Natural killer cell (primary cell): ENCODE data around the gene KIF5B. TPM values are rescaled to one million over a fixed set of nuclear protein-coding genes. Genes with fewer than 3 reads are reported as not detected.

Experiments
- ATAC-seq, 3 donors: fragments of 150-1000 bp in 2 of 3; fragments of 200-7000 bp in 1 of 3; cut with Tn5 transposase; 1 replicate in 1 of 3; 2 replicates in 2 of 3; pipeline ENCODE4 v1.10.0; 2021; ENCODE audit warnings: mild to moderate bottlenecking in 2 of 3, moderate library complexity in 2 of 3
- DNase-seq, 2 donors: peaks; one replicate each; pipeline versions ENCODE4 v3.0.0 to v3.0.0-alpha.2; 2013 to 2021; ENCODE audit warnings: mixed read lengths in 1 of 2
- H3K27ac ChIP-seq: one replicate; pipeline ENCODE4 v1.5.1; 2013; ENCODE audit warnings: mild to moderate bottlenecking, low read length
- H3K27me3 ChIP-seq: one replicate; pipeline ENCODE4 v1.6.1; 2013; ENCODE audit warnings: low read length; ENCODE audit not compliant: control insufficient read depth, insufficient read depth
- H3K36me3 ChIP-seq: one replicate; pipeline ENCODE4 v1.6.1; 2013; ENCODE audit warnings: low read length; ENCODE audit not compliant: control insufficient read depth, insufficient read depth
- H3K4me1 ChIP-seq: one replicate; pipeline ENCODE4 v1.6.1; 2013; ENCODE audit warnings: low read length; ENCODE audit not compliant: control insufficient read depth, insufficient read depth
- H3K4me3 ChIP-seq: one replicate; pipeline ENCODE4 v1.5.1; 2013; ENCODE audit warnings: low read length
- H3K9me3 ChIP-seq: one replicate; pipeline ENCODE4 v1.6.1; 2013; ENCODE audit warnings: low read length; ENCODE audit not compliant: control insufficient read depth, insufficient read depth
- H3K27ac Mint-ChIP-seq, 2 donors: one replicate each; pipeline ENCODE4 v1.8.0; 2022; ENCODE audit warnings: mild to moderate bottlenecking in 2 of 2, mixed read lengths in 2 of 2, moderate library complexity in 1 of 2
- H3K27me3 Mint-ChIP-seq, 2 donors: one replicate each; pipeline ENCODE4 v1.8.0; 2022; ENCODE audit warnings: low read depth in 2 of 2, mixed read lengths in 2 of 2
- H3K36me3 Mint-ChIP-seq: one replicate; pipeline ENCODE4 v1.8.0; 2022; ENCODE audit warnings: mixed read lengths
- H3K4me1 Mint-ChIP-seq, 2 donors: one replicate each; pipeline ENCODE4 v1.8.0; 2022; ENCODE audit warnings: mixed read lengths in 2 of 2
- H3K4me3 Mint-ChIP-seq: one replicate; pipeline ENCODE4 v1.8.0; 2022; ENCODE audit warnings: mild to moderate bottlenecking, moderate library complexity, mixed read lengths
- H3K9me3 Mint-ChIP-seq, 2 donors: one replicate each; pipeline ENCODE4 v1.8.0; 2022; ENCODE audit warnings: mixed read lengths in 2 of 2
- WGBS: methylation state at CpG from one replicate; pipeline ENCODE4 v1.1.7; 2013; ENCODE audit warnings: missing lambda C conversion rate; ENCODE audit not compliant: insufficient coverage; 5-methylcytosine and 5-hydroxymethylcytosine counted together
- intact Hi-C: fragments of 100-400 bp; cut with micrococcal nuclease; formaldehyde crosslinking; loops from one replicate; pipeline ENCODE4 v1.14.2; 2022
- total RNA-seq, 4 donors: library from RNA; stranded (reverse); fragments of 120-200 nt in 1 of 4; gene quantifications; one replicate each; pipeline versions ENCODE4 v1.2.3 to v1.2.4, GENCODE V29; 2013 to 2022
- TF ChIP-seq, protein P1 (sequence below): fragments of 200-600 bp; IDR thresholded peaks from one replicate; pipeline ENCODE4 v1.8.0; 2022; ENCODE audit warnings: antibody characterized with exemption

The KIF5B gene
- total RNA-seq, 3 donors from 2014 or later (not counting 1 experiment from before 2014, with no cell fraction given) = 51.0 to 64.2 (median 61.1) TPM

DNA sequence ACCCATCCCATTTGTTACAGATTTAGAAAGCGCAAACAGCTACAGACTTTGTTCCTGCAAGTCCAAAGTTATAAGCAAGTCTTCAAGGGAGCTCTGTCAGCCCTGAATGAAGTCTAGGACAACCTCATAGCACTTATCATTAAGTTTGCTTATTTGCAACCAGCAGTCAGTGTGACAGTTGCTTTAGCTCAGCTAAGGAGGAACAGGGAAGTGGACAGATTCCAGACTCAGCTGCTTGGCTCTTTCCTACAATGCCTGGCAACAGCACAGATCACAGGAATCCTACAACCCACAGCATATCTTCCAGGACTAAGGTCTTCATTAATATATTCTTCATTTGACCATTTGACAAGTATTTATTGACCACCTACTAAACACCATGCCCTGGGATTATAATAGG, 17.4 kb upstream of the KIF5B start:
- Mint-ChIP-seq H3K9me3 (no peaks in the 10 kb centered on the region), H3K27me3 (peaks cover 0 to 2% of the 10 kb centered on the region in 2 donors), H3K36me3 (no peaks in the 10 kb centered on the region), H3K27ac (no peak overlapping the region), H3K4me1 (no peaks in the 10 kb centered on the region), H3K4me3 (no peak overlapping the region)
- no peaks in the 10 kb centered on the region for H3K36me3 ChIP-seq
- intact Hi-C loops = no loop called here
- no peak overlapping the region for H3K27ac ChIP-seq
- H3K27me3 ChIP-seq = no peaks in the 10 kb centered on the region
- no peak for ATAC-seq
- 100% methylated on average over 1 of the region's 1 CpG for WGBS
- TF ChIP-seq, protein P1, sequence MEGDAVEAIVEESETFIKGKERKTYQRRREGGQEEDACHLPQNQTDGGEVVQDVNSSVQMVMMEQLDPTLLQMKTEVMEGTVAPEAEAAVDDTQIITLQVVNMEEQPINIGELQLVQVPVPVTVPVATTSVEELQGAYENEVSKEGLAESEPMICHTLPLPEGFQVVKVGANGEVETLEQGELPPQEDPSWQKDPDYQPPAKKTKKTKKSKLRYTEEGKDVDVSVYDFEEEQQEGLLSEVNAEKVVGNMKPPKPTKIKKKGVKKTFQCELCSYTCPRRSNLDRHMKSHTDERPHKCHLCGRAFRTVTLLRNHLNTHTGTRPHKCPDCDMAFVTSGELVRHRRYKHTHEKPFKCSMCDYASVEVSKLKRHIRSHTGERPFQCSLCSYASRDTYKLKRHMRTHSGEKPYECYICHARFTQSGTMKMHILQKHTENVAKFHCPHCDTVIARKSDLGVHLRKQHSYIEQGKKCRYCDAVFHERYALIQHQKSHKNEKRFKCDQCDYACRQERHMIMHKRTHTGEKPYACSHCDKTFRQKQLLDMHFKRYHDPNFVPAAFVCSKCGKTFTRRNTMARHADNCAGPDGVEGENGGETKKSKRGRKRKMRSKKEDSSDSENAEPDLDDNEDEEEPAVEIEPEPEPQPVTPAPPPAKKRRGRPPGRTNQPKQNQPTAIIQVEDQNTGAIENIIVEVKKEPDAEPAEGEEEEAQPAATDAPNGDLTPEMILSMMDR = no peak
- no peaks in the 10 kb centered on the region for H3K4me1 ChIP-seq
- no peak for DNase-seq
- H3K4me3 ChIP-seq = no peak overlapping the region
- no peaks in the 10 kb centered on the region for H3K9me3 ChIP-seq

DNA sequence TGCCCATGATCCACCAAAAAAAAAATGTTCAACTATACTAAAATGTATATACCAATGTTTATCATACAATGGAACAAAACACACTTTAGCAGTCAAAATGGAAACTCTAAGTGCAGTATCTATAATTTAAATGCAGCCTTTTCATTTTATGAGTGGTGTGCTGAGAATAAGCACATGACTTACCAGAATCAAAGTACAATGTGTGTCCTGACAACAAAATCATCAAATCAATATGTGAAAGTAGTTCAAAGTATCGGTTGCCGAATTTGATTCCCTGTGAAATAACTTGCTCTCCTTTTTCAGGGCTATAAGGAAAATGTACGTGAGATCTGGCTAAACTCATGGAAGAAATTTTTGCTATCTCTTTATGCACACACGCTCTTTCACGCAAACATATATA, 16.9 kb upstream of the KIF5B start:
- H3K36me3 Mint-ChIP-seq = no peaks in the 10 kb centered on the region
- H3K27me3 ChIP-seq = no peaks in the 10 kb centered on the region

DNA sequence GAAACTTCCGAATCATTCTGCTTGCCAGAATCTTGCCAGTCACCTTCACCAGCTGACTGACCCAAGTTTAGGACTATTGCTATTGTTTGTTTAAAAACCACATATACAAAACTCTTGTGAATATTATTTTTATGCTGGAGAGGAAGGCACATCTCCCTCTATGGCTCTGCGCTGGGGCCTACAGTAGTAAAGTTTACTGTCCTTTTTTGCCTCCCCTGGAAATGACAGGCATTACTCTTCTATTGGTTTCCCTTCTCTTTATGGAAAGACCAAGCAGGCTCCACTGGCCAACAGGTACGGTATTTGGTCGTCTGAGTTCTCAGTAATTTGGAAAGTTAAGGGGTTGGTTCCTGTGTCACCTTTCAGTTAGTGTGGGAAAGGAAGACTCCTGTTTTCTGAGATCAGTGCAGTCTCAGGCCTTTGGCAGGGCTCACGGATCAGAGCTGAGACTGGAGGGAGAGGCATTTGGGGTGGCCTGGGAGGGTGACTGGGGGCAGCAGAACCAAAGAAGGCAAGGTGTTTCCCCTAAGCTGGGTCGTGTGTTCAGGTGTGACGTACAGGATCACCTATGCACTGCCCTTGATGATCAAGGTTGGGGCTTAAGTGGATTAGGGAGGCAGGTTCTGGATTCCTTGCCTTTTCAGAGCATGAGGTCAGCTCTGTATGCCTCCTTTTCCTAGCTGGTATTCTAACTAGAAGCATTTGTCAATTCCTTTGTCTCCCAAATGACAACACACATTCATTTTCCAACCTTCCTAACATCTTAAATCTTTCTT, 16.0 kb upstream of the KIF5B start:
- TF ChIP-seq, protein P1 = no peak
- Mint-ChIP-seq H3K27ac (no peak overlapping the region), H3K9me3 (no peaks in the 10 kb centered on the region), H3K36me3 (no peaks in the 10 kb centered on the region), H3K27me3 (peaks cover 0 to 2% of the 10 kb centered on the region in 2 donors), H3K4me1 (no peaks in the 10 kb centered on the region), H3K4me3 (no peak overlapping the region)
- intact Hi-C loops = no loop called here
- ATAC-seq (no peak), DNase-seq (no peak)
- Histone ChIP-seq H3K27me3 (no peaks in the 10 kb centered on the region), H3K4me3 (no peak overlapping the region), H3K36me3 (no peaks in the 10 kb centered on the region), H3K4me1 (no peaks in the 10 kb centered on the region), H3K9me3 (no peaks in the 10 kb centered on the region), H3K27ac (no peak overlapping the region)
- WGBS = 89% methylated on average over 7 of the region's 7 CpGs

More for the DNA sequence above, 16.9 kb upstream of the KIF5B start:
- DNase-seq (no peak), ATAC-seq (no peak)
- Mint-ChIP-seq H3K9me3 (no peaks in the 10 kb centered on the region), H3K27me3 (peaks cover 0 to 2% of the 10 kb centered on the region in 2 donors), H3K4me1 (no peaks in the 10 kb centered on the region), H3K4me3 (no peak overlapping the region), H3K27ac (no peak overlapping the region)
- WGBS = 98% methylated on average over 3 of the region's 5 CpGs
- no peaks in the 10 kb centered on the region for H3K9me3 ChIP-seq
- TF ChIP-seq, protein P1 = no peak
- no peak overlapping the region for H3K4me3 ChIP-seq
- no peaks in the 10 kb centered on the region for H3K36me3 ChIP-seq
- no peaks in the 10 kb centered on the region for H3K4me1 ChIP-seq
- no peak overlapping the region for H3K27ac ChIP-seq
- intact Hi-C loops = no loop called here

DNA sequence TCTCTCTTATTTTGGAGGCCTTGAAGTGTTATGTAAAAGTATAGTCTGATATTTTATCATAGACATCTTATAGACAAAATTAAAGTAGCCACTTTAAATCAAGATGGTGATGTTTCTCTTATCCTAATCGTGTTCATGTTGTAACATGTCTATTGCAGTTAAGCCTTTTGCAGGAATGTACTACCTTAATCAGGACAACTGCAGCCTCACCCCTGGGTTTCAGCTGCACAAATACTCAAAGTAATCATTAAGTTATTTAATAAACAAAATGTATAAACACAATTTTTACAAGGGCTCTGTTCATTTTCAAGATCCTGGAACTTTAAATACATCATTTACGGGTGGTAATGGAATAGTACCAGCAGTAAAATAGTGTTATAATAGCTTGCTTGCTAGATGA, 14.4 kb upstream of the KIF5B start:
- no peak for ATAC-seq

More for the DNA sequence above, 14.4 kb upstream of the KIF5B start:
- no peaks in the 10 kb centered on the region for H3K4me1 ChIP-seq
- TF ChIP-seq, protein P1 = no peak
- no peaks in the 10 kb centered on the region for H3K36me3 ChIP-seq
- 84% methylated on average over 2 of the region's 2 CpGs for whole genome bisulfite sequencing
- no peak overlapping the region for H3K4me3 ChIP-seq
- intact Hi-C loops = no loop called here
- Mint-ChIP-seq H3K9me3 (no peaks in the 10 kb centered on the region), H3K4me1 (no peaks in the 10 kb centered on the region), H3K4me3 (no peak overlapping the region), H3K36me3 (no peaks in the 10 kb centered on the region), H3K27ac (no peak overlapping the region), H3K27me3 (peaks cover 0 to 7% of the 10 kb centered on the region in 2 donors)
- H3K9me3 ChIP-seq = no peaks in the 10 kb centered on the region
- no peak overlapping the region for H3K27ac ChIP-seq
- no peak for DNase-seq
- H3K27me3 ChIP-seq = no peaks in the 10 kb centered on the region
